ENCODE results near the gene EGLN3. TPM values are rescaled to one million over a fixed set of nuclear protein-coding genes. Genes with fewer than 3 reads are reported as not detected.

The EGLN3 gene
- total and polyA plus RNA-seq, 10 of the 15 experiments (the other 5 are each of a cell fraction or from before 2014, with no cell fraction given), result 0.42 to 8.1 (median 2.0) TPM

GRCh38 chr14:33914676-33915516, 36.0 kb downstream of the EGLN3 start:
- Histone ChIP-seq H4K20me1 (ENCODE audit: control insufficient read depth, insufficient read depth) (no peaks in the 10 kb centered on the region), H3K27ac (ENCODE audit: control insufficient read depth, insufficient read depth) (no peak overlapping the region), H3K4me3 (no peak overlapping the region), H3K4me1 (ENCODE audit: control insufficient read depth, insufficient read depth, low read length) (no peaks in the 10 kb centered on the region), H3K79me2 (ENCODE audit: control insufficient read depth, insufficient read depth, low read length) (no peaks in the 10 kb centered on the region), H3K4me2 (ENCODE audit: control insufficient read depth, insufficient read depth) (no peak overlapping the region), H3K9me3 (replicated peaks; ENCODE audit: control insufficient read depth, insufficient read depth, low read length) (no peaks in the 10 kb centered on the region), H3K27me3 (replicated peaks in 1 of 2; ENCODE audit: control insufficient read depth in 2 of 2, insufficient read depth in 2 of 2, low read length in 1 of 2) (no peaks in the 10 kb centered on the region), H3K36me3 (ENCODE audit: control insufficient read depth in 2 of 2, insufficient read depth in 2 of 2, low read length in 1 of 2) (no peaks in the 10 kb centered on the region), H2AFZ (ENCODE audit: control insufficient read depth, low read depth, low read length) (no peak overlapping the region), H3K9ac (ENCODE audit: control insufficient read depth, insufficient read depth, low read length) (no peak overlapping the region)
- DNase-seq (ENCODE audit: low read depth, low spot score) (no peak), ATAC-seq (no peak), FAIRE-seq (no peak)
- SMC1A ChIA-PET (ENCODE audit: uncharacterized antibody, unreplicated experiment), result interaction anchor here (0.8 kb wide), 1 partner anchor 190 kb away, joined by 3 read pairs; no protein-coding TSS in a partner anchor
- intact Hi-C loops (cut with micrococcal nuclease; ENCODE audit: unreplicated experiment), result no loop called here
- in situ Hi-C loops (cut with MboI), result no loop called here
- BruUV-seq (replicated peaks), result no TSS peak
- CTCF ChIA-PET, result interaction anchor here (1.0 kb wide), 1 partner anchor 408 kb away, joined by 3 read pairs; no protein-coding TSS in a partner anchor
- 16% methylated on average over 5 of the region's 5 CpGs for WGBS (ENCODE audit: insufficient coverage, insufficient replicate concordance, low lambda C conversion rate, missing lambda C conversion rate)
- RAD21 ChIA-PET (ENCODE audit: unreplicated experiment), result interaction anchor here (0.7 kb wide), 2 partner anchors 89 to 387 kb away, joined by 3 read pairs; no protein-coding TSS in a partner anchor
- POLR2A ChIA-PET, result interaction anchor here (0.6 to 1.1 kb wide), 4 partner anchors 10 to 71 kb away, joined by 3 to 4 read pairs (median 4); no protein-coding TSS in a partner anchor
- TF ChIP-seq SRF (IDR thresholded peaks at IDR 0.05; ENCODE audit: low read depth in 2 of 2, low read length in 2 of 2), result no peak
- TF ChIP-seq LARP7 (IDR thresholded peaks at IDR 0.05), result no peak
- no peak for TF ChIP-seq MEF2A (IDR thresholded peaks at IDR 0.05; ENCODE audit: insufficient read depth, low read depth, low read length)
- TF ChIP-seq CHD4 (IDR thresholded peaks at IDR 0.05), result no peak
- no peak for TF ChIP-seq NR2C1 (IDR thresholded peaks at IDR 0.05)
- TF ChIP-seq NKRF (conservative IDR thresholded peaks at IDR 0.05), result no peak
- TF ChIP-seq ZNF622 (IDR thresholded peaks at IDR 0.05), result no peak
- no peak for TF ChIP-seq ATF3 (IDR thresholded peaks at IDR 0.05; ENCODE audit: borderline replicate concordance, extremely low read depth, low read depth, low read length)
- TF ChIP-seq ZBED1 (IDR thresholded peaks at IDR 0.05; ENCODE audit: borderline replicate concordance), result no peak
- TF ChIP-seq, protein P1, sequence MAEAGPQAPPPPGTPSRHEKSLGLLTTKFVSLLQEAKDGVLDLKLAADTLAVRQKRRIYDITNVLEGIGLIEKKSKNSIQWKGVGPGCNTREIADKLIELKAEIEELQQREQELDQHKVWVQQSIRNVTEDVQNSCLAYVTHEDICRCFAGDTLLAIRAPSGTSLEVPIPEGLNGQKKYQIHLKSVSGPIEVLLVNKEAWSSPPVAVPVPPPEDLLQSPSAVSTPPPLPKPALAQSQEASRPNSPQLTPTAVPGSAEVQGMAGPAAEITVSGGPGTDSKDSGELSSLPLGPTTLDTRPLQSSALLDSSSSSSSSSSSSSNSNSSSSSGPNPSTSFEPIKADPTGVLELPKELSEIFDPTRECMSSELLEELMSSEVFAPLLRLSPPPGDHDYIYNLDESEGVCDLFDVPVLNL (IDR thresholded peaks at IDR 0.05; ENCODE audit: low read depth, low read length), result no peak
- TF ChIP-seq HCFC1 (IDR thresholded peaks at IDR 0.05; ENCODE audit: low read length), result no peak
- TF ChIP-seq, protein P2, sequence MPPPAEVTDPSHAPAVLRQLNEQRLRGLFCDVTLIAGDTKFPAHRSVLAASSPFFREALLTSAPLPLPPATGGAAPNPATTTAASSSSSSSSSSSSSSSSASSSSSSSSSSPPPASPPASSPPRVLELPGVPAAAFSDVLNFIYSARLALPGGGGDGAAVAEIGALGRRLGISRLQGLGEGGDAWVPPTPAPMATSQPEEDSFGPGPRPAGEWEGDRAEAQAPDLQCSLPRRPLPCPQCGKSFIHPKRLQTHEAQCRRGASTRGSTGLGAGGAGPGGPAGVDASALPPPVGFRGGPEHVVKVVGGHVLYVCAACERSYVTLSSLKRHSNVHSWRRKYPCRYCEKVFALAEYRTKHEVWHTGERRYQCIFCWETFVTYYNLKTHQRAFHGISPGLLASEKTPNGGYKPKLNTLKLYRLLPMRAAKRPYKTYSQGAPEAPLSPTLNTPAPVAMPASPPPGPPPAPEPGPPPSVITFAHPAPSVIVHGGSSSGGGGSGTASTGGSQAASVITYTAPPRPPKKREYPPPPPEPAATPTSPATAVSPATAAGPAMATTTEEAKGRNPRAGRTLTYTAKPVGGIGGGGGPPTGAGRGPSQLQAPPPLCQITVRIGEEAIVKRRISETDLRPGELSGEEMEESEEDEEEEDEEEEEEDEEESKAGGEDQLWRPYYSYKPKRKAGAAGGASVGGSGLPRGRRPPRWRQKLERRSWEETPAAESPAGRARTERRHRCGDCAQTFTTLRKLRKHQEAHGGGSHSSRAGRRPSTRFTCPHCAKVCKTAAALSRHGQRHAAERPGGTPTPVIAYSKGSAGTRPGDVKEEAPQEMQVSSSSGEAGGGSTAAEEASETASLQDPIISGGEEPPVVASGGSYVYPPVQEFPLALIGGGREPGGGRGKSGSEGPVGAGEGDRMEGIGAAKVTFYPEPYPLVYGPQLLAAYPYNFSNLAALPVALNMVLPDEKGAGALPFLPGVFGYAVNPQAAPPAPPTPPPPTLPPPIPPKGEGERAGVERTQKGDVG (CRISPR knock-in tag; IDR thresholded peaks at IDR 0.05), result no peak
- TF ChIP-seq, protein P3, sequence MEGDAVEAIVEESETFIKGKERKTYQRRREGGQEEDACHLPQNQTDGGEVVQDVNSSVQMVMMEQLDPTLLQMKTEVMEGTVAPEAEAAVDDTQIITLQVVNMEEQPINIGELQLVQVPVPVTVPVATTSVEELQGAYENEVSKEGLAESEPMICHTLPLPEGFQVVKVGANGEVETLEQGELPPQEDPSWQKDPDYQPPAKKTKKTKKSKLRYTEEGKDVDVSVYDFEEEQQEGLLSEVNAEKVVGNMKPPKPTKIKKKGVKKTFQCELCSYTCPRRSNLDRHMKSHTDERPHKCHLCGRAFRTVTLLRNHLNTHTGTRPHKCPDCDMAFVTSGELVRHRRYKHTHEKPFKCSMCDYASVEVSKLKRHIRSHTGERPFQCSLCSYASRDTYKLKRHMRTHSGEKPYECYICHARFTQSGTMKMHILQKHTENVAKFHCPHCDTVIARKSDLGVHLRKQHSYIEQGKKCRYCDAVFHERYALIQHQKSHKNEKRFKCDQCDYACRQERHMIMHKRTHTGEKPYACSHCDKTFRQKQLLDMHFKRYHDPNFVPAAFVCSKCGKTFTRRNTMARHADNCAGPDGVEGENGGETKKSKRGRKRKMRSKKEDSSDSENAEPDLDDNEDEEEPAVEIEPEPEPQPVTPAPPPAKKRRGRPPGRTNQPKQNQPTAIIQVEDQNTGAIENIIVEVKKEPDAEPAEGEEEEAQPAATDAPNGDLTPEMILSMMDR (IDR thresholded peaks at IDR 0.05 in 2 of 3, conservative IDR thresholded peaks at IDR 0.05 in 1 of 3; ENCODE audit: control insufficient read depth in 2 of 3, extremely low read depth in 1 of 3, insufficient read depth in 1 of 3, low read depth in 3 of 3, low read length in 3 of 3), result no peak
- no peak for TF ChIP-seq RB1 (IDR thresholded peaks at IDR 0.05; ENCODE audit: borderline replicate concordance)

Data from GM12878 (cell line).